Hepatic stellate cell (primary cell): ENCODE data around the gene RFNG.
A peak's percentile ranks its signal among the peaks of the same experiment; 100 is the strongest.

Source experiments
- DNase-seq: peaks from one replicate; pipeline ENCODE4 v3.0.0; 2011; ENCODE audit warnings: low spot score

The RFNG gene

GRCh38 chr17:82051776-82052637 lies at the start of gene RFNG, which contains the start of gene GPS1:
Gene RFNG, minus strand, starts transcription at chr17:82051811. Its CDS starts 45 bp downstream, at chr17:82051766.
Gene GPS1, plus strand, starts transcription at chr17:82051898. Its CDS starts 34 bp downstream, at chr17:82051932.
- peak; percentile 88 for DNase-seq

- no peak for DNase-seq
Measured at GRCh38 chr17:82101301-82101715, 49.7 kb upstream of the RFNG start.

GRCh38 chr17:82100502-82101298 lies 49.1 kb upstream of the RFNG start:
- no peak for DNase-seq

- DNase-seq, result no peak
Measured at GRCh38 chr17:82098939-82099763, 47.5 kb upstream of the RFNG start.

- DNase-seq, result peak; percentile 100
Measured at GRCh38 chr17:82098169-82098938, 46.7 kb upstream of the RFNG start, which contains the start of gene FASN. Gene FASN, minus strand, starts transcription at chr17:82098236. Its CDS starts 1,791 bp downstream, at chr17:82096445.

GRCh38 chr17:82097919-82098168 lies 46.2 kb upstream of the RFNG start:
- DNase-seq, result no peak

GRCh38 chr17:82097184-82097918 lies 45.7 kb upstream of the RFNG start:
- peak; percentile 87 for DNase-seq

GRCh38 chr17:82096709-82097183 lies 45.1 kb upstream of the RFNG start:
- DNase-seq, result no peak

GRCh38 chr17:82095777-82096708 lies 44.4 kb upstream of the RFNG start:
- no peak for DNase-seq

- DNase-seq, result no peak
Measured at GRCh38 chr17:82094931-82095776, 43.5 kb upstream of the RFNG start.

GRCh38 chr17:82092995-82093751 lies 41.6 kb upstream of the RFNG start:
- no peak for DNase-seq

GRCh38 chr17:82092628-82092994 lies 41.0 kb upstream of the RFNG start:
- no peak for DNase-seq

GRCh38 chr17:82092094-82092586 lies 40.5 kb upstream of the RFNG start:
- no peak for DNase-seq

GRCh38 chr17:82091264-82092066 lies 39.9 kb upstream of the RFNG start:
- no peak for DNase-seq

GRCh38 chr17:82090549-82091263 lies 39.1 kb upstream of the RFNG start:
- no peak for DNase-seq
